Activated T-helper 2 cell treated with anti-CD3 and anti-CD28 coated beads, Interferon-gamma antibody, Interleukin-2, Interleukin-4, amounts not matched to agents 10 μg/mL and 5 μg/mL and 100 μg/mL, durations not matched to agents 14 hours and 24 hours and 36 hours (primary cell): ENCODE results near the gene FLNA. TPM values are rescaled to one million over a fixed set of nuclear protein-coding genes. Genes with fewer than 3 reads are reported as not detected.
A peak's percentile ranks its signal among the peaks of the same experiment; 100 is the strongest.

Experiments
- DNase-seq: peaks from one replicate; pipeline ENCODE4 v3.0.0; 2021; ENCODE audit warnings: low spot score
- H3K27ac Mint-ChIP-seq: one replicate; pipeline ENCODE4 v1.8.0; 2021; ENCODE audit warnings: mixed read lengths
- H3K27me3 Mint-ChIP-seq: one replicate; pipeline ENCODE4 v1.8.0; 2021; ENCODE audit warnings: low read depth, mixed read lengths
- H3K36me3 Mint-ChIP-seq: one replicate; pipeline ENCODE4 v1.8.0; 2021; ENCODE audit warnings: low read depth, mixed read lengths
- H3K4me1 Mint-ChIP-seq: one replicate; pipeline ENCODE4 v1.8.0; 2021; ENCODE audit warnings: low read depth, mixed read lengths
- H3K4me3 Mint-ChIP-seq: one replicate; pipeline ENCODE4 v1.8.0; 2021; ENCODE audit warnings: low read depth, mild to moderate bottlenecking, moderate library complexity, mixed read lengths
- H3K9me3 Mint-ChIP-seq: one replicate; pipeline ENCODE4 v1.8.0; 2021; ENCODE audit warnings: mixed read lengths
- intact Hi-C: fragments of 100-400 bp; cut with micrococcal nuclease; formaldehyde crosslinking; loops from one replicate; pipeline ENCODE4 v1.15.1; 2023
- total RNA-seq: library from RNA; stranded (reverse); gene quantifications from 2 replicates; pipeline ENCODE4 v1.2.3, GENCODE V29; 2022

Gene FLNA
- total RNA-seq, 1 donor from 2014 or later: 1,005 TPM

DNA sequence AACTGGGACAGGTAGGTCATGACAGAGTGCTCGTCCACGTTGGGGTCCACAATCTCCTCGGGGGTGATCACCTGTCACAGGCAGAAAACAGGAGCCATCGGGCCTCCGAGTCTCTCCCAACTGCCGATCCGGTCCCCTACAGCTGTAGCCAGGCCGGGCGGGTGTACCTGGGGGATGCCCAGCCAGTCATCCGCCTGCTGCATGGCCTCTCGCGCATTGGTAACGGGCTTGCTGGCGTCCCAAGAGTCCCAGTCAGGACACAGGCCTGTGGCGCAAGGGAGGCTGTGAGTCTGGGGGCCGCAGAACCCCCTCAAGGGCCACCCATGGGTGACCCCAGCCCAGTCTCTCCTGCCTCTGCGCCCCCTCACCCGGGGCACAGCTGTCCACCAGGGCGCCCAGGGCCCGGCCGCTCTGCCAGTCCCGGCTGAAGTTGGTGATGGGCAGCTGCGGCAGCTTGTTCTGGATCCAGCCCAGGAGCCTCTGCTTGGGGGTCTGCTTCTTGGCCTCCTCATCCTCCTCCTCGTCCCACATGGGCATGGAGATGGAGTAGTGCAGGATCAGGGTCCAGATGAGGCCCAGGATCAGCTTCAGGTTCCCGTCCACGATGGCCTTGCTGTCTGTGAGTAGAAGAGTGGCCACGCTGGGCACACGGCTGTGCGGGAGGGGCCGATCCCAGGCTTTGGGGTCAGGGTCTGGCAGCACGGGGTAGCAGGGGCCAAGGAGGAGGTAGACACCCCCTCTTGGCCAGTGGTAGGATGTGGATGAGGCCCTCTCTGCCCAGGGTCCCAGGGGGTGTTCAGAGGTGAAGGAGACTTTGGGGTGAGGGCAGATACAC is 6.7 kb downstream of the FLNA start:
- intact Hi-C loops: no loop called here
- Mint-ChIP-seq H3K27ac (peak overlapping the region; percentile 88), H3K4me1 (peaks cover 10% of the 10 kb centered on the region), H3K9me3 (no peaks in the 10 kb centered on the region), H3K27me3 (no peaks in the 10 kb centered on the region), H3K36me3 (peaks cover 48% of the 10 kb centered on the region), H3K4me3 (peak overlapping the region; percentile 94)
- DNase-seq: no peak

DNA sequence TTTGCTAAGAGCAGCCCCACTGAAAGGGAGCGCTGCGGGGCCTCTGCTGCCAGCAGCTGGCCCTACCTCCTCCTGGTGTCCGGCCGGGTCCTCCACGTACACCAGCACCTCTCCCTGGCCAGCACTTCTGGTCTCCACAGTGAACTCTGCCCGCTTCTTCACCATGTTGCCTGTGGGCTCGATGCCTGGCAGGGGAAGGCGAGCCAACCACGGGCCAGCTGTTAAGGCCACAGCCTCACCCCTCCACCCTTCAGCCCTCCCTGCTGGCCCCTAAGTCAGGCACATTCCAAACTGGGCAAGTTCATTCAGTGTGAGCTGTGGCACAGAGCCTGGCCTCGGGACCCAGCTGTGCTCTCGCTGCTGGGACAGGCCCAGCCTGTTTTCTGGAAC is 7.8 kb downstream of the FLNA start:
- peaks cover 55% of the 10 kb centered on the region for H3K36me3 Mint-ChIP-seq
- H3K4me1 Mint-ChIP-seq: peaks cover 9% of the 10 kb centered on the region
- intact Hi-C loops: no loop called here
- no peak overlapping the region for H3K4me3 Mint-ChIP-seq
- no peaks in the 10 kb centered on the region for H3K27me3 Mint-ChIP-seq
- no peaks in the 10 kb centered on the region for H3K9me3 Mint-ChIP-seq
- no peak overlapping the region for H3K27ac Mint-ChIP-seq
- DNase-seq: no peak

DNA sequence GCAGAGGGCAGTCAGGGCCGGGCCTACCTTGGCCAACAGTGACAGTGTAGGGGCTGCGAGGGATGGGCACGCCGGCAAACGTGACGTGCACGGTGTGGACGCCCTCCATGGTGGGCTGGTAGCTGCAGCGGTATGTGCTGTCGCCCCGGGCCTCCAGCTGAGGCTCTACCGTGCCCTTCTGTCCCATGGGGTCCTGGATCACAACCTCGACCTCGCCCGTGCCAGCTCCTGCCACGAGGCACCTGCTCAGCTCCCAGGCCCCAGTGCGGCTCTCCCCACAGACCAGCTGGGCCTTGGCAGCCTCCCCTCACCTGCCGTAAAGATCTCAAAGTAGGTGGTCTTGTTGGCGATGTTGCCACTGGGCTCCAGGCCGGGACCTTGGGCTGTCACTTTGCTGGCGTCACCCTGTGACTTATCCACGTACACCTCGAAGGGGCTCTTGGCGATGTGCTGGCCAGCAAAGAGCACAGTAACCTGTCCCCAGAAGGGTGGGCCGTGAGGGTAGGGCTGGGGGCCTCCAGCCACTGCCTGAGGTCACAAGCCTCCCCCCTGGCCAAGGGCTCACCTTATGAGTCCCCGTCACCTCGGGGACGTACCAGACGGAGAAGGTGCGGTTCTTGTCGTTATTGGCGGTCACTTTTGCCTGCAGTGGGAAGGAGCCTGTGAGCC is 8.3 kb downstream of the FLNA start:
- Mint-ChIP-seq H3K27ac (no peak overlapping the region), H3K4me3 (no peak overlapping the region), H3K4me1 (peaks cover 10% of the 10 kb centered on the region), H3K9me3 (no peaks in the 10 kb centered on the region), H3K27me3 (no peaks in the 10 kb centered on the region), H3K36me3 (peaks cover 60% of the 10 kb centered on the region)
- no peak for DNase-seq
- intact Hi-C loops: no loop called here

DNA sequence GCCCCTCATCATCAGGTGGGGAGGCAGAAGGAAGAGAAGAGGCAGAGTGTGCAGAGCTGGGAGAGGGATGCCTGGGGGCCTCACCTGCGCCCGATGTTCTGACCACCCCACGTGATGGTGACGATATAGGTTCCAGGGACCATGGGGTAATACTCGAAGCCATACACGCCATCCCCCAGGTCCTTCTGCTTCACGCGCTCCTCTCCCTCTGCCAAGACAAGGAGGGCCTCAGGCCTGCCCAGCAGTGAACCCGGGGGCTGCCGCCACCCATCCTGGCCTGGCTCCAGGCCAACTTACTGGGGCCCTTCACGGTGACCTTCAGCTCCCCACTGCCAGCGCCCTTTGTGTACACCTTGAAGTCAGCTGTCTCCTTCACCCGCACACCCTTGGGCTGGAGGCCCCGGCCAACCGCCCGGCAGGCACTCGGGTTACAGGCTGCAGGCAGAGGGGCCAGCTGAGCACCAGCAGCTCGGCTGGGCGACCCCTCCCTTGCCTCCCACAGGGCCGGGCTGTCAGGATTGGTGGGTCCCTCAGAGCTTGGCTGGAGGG is 9.3 kb downstream of the FLNA start:
- Mint-ChIP-seq H3K4me1 (peaks cover 10% of the 10 kb centered on the region), H3K27me3 (no peaks in the 10 kb centered on the region), H3K9me3 (no peaks in the 10 kb centered on the region), H3K27ac (no peak overlapping the region), H3K36me3 (peaks cover 62% of the 10 kb centered on the region), H3K4me3 (no peak overlapping the region)
- DNase-seq: no peak
- intact Hi-C loops: no loop called here

DNA sequence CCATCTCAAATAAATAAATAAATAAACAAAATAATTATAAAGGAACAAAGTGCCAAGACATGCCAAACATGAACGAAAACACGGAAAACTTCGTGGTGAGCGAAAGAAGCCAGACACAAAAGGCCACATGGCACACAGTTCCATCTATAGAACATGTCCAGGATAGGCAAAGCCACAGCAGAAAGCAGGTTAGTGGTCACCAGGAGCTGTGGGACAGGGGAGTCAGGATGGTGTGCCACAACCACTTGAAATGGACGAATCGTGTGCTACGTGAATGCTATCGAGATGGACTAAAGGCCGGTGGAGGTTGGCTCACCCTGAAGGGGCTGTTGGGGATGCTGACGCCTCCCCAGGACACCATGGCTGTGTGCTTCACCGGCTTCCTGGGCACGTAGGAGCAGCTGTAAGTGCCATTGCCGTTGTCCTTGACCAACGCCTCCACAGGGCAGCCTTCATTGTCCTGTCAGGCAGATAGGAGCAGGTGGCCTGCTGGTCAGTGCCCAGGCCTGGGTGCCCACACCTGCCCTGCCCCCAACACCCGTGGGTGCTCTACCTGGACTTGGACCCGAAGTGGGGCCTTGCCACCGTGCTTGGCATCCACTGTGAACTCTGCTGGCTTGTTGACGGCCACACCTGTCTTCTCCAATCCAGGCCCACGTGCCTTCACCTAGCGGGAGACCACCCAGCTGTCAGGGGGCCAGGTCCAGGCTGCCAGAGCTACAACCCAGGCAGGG is 10.6 kb downstream of the FLNA start:
- Mint-ChIP-seq H3K4me3 (no peak overlapping the region), H3K4me1 (peaks cover 10% of the 10 kb centered on the region), H3K27me3 (no peaks in the 10 kb centered on the region), H3K27ac (no peak overlapping the region), H3K36me3 (peaks cover 61% of the 10 kb centered on the region), H3K9me3 (no peaks in the 10 kb centered on the region)
- DNase-seq: no peak
- intact Hi-C loops: no loop called here

DNA sequence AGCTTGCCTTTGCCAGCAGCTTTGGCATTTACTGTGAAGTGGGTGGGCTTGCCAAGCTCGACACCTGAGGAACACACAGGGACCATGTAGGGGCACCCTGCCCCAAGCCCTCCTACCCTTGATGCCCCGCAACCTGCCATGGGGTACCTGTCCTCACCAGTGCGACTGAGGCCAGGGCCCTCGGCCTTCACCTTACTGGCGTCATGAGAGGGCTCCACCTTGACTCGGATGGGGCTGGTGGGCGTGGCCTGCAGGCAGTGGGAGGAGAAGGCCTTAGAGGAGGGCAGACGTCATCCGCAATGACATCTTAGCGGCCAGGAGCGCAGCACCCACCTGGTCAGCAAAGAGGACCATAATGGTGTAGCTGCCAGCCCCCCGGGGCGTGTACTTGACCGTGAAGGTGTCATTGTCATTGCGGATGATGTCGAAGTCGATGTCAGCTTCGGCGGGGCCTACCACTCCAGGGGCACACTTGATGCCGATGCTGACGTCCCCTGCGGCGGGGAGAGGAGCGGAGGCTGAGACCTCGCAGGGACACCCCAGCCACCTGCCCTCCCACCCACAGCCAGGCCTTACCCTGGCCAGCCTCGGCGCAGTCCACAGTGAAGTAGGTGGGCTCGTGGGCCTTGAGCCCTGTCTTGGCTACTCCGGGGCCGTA is 12.2 kb downstream of the FLNA start:
- H3K4me3 Mint-ChIP-seq: no peak overlapping the region
- intact Hi-C loops: no loop called here
- no peak for DNase-seq
- peaks cover 66% of the 10 kb centered on the region for H3K36me3 Mint-ChIP-seq
- no peaks in the 10 kb centered on the region for H3K27me3 Mint-ChIP-seq
- no peaks in the 10 kb centered on the region for H3K9me3 Mint-ChIP-seq
- H3K27ac Mint-ChIP-seq: no peak overlapping the region
- H3K4me1 Mint-ChIP-seq: peaks cover 5% of the 10 kb centered on the region

DNA sequence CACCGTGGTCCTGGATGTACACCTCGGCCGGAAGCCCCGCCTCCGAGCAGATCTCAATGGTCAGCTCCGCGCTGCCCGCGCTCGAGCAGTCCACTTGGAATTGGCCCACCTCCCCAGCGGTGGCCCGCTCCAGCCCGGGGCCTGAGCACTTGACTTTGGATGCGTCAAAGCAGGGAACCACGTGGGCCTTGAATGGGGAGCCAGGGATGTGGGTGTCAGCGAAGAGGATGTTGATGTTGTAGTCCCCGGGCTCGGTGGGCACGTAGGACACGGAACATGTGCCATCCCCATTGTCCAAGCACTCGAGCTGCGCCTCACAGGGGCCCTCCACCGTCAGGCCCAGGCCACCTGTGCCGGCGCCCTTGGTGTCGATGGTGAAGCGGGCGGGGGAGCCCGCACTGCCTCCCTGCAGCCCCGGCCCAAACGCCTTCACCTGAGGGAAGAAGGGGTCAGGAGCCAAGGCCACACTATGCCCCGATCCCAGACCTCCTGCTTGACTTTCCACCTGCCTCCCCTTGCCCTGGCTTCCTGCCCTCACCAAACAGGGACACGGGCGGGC is 14.2 kb downstream of the FLNA start:
- Mint-ChIP-seq H3K27me3 (no peaks in the 10 kb centered on the region), H3K9me3 (no peaks in the 10 kb centered on the region), H3K4me1 (peaks cover 8% of the 10 kb centered on the region), H3K36me3 (peaks cover 63% of the 10 kb centered on the region), H3K4me3 (no peak overlapping the region), H3K27ac (no peak overlapping the region)
- intact Hi-C loops: no loop called here
- DNase-seq: no peak

DNA sequence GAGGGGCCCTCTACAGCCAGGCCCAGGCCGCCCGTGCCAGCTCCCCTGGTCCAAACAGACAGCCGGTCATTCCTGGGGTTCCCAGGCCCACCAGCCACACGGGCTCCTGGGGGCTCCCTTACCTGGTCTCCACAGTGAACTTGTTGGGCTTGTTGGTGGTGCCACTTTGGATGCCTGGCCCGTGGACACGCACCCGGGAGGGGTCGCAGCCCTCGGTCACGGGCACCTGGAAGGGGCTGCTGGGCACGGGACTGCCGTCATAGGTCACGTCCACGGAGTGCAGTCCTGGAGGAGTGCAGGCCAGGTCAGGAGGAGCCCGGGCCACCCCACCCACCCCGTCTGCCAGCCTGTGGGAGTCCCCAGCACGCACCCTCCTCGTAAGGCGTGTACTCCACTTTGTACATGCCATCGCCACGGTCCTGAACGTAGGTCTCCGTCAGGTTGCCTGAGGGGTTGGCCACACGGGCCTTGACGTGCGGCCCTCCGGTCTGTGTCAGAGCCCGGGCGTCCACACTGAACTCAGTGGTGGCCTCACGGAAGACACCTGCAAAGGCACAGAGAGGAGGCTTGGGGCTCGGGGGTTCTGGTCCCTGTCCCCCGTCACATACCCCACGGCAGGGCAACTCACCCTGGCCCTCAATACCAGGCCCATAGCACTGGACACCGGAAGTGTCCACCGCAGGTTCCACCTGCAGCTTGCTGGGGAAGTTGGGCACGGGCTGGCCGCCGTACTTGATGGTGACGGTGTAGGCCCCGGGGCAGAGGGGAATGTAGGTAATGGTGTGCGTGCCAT is 14.9 kb downstream of the FLNA start:
- DNase-seq: no peak
- Mint-ChIP-seq H3K4me1 (peaks cover 8% of the 10 kb centered on the region), H3K9me3 (no peaks in the 10 kb centered on the region), H3K27ac (no peak overlapping the region), H3K27me3 (no peaks in the 10 kb centered on the region), H3K4me3 (no peak overlapping the region), H3K36me3 (peaks cover 57% of the 10 kb centered on the region)
- intact Hi-C loops: no loop called here

DNA sequence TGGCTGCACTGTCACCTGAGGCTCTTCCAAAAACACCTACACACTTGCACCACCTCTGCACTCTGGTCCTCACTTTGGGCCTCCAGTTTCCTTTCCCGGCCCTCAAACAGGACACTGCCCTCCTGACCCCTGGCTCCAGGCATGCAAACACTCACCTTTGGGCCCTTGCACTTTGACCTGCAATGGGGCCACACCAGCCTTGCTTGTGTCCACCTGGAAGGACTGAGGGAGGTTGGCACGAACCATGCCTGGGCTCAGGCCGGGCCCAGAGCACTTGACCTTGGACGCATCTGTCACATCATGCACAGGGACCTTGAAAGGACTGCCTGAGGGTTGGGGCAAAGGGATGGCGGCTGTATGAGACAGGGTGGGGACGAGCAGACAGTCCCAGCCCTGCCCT is 15.6 kb downstream of the FLNA start:
- no peak for DNase-seq
- Mint-ChIP-seq H3K36me3 (peaks cover 60% of the 10 kb centered on the region), H3K9me3 (no peaks in the 10 kb centered on the region), H3K27me3 (no peaks in the 10 kb centered on the region), H3K27ac (peak overlapping the region; percentile 12), H3K4me3 (no peak overlapping the region), H3K4me1 (peaks cover 8% of the 10 kb centered on the region)
- intact Hi-C loops: no loop called here

DNA sequence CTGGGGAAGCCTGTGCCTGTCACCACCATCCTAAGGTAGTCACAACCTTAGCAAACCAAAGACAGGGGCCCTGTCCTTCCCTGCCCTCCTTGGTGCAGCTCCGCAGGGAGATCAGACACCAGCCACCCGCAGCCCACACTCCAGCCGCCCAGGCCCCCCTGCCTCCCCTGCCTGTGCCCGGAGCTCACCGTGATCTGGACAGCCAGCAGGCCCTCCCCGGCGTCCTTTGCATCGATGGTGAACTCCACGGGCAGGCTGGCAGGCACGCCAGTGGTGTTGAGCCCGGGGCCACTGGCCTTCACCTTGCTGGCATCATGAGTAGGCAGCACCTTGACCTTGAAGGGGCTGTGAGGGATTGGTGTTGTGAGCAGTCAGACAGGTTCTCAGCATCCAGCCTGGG is 16.4 kb downstream of the FLNA start:
- DNase-seq: no peak
- peaks cover 9% of the 10 kb centered on the region for H3K4me1 Mint-ChIP-seq
- intact Hi-C loops: no loop called here
- H3K4me3 Mint-ChIP-seq: no peak overlapping the region
- H3K9me3 Mint-ChIP-seq: no peaks in the 10 kb centered on the region
- H3K27me3 Mint-ChIP-seq: no peaks in the 10 kb centered on the region
- no peak overlapping the region for H3K27ac Mint-ChIP-seq
- H3K36me3 Mint-ChIP-seq: peaks cover 63% of the 10 kb centered on the region

DNA sequence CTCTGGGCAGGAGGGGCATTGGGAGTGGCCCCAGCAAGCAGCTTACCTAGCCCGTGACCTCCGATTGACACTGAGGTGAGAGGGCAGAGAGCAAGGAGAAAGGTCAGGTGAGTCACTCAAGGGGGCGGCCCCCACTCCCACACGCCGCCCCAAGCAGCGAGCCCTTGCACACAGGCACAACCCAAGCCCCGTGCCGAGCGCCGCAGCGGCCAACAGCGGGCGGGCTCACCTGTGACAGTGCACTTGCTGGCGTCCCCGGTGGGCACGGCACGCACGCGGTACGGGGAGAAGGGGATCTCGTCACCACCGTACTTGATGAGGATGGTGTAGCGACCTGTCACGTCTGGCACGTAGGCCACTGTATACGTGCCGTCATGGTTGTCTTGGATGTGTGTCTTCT is 17.2 kb downstream of the FLNA start:
- DNase-seq: no peak
- H3K9me3 Mint-ChIP-seq: no peaks in the 10 kb centered on the region
- peaks cover 58% of the 10 kb centered on the region for H3K36me3 Mint-ChIP-seq

DNA sequence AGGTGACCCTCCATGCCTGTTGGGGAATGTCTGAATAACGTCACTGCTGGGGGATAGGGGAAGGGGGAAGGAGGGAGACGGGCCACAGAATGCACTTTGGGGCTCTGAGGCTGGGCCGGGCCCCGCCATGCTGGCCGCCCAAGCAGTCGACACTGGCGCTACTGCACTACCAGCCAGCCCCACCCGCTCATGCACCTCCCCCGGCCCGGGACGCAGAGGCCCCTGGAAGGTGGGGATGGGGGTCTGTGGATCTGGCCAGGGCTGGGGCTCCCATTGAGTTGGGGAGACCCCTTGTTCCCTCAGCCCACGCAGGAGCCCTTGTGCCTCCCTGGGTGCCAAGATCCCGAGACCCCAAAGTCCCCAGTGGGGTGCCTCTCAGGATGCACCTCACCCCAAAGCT is 17.8 kb downstream of the FLNA start:
- Mint-ChIP-seq H3K27me3 (no peaks in the 10 kb centered on the region), H3K4me3 (no peak overlapping the region), H3K27ac (no peak overlapping the region), H3K9me3 (no peaks in the 10 kb centered on the region), H3K4me1 (peaks cover 4% of the 10 kb centered on the region), H3K36me3 (peaks cover 57% of the 10 kb centered on the region)
- intact Hi-C loops: no loop called here
- DNase-seq: no peak

More for the DNA sequence above, 17.2 kb downstream of the FLNA start:
- Mint-ChIP-seq H3K4me3 (no peak overlapping the region), H3K4me1 (peaks cover 6% of the 10 kb centered on the region), H3K27me3 (no peaks in the 10 kb centered on the region), H3K27ac (no peak overlapping the region)
- intact Hi-C loops: no loop called here
